Activated T-cell treated with anti-CD3 and anti-CD28 coated beads, Interleukin-2, amount 50 U/mL, for 72 hours (primary cell): ENCODE results near the gene KIRREL3. TPM values are rescaled to one million over a fixed set of nuclear protein-coding genes. Genes with fewer than 3 reads are reported as not detected.

Source experiments
- ATAC-seq, 2 donors: fragments of 150-1000 bp; cut with Tn5 transposase; replicated peaks in 1 of 2; 2 replicates each; pipeline ENCODE4 v1.10.0; 2021; ENCODE audit warnings: moderate library complexity in 2 of 2, mild to moderate bottlenecking in 1 of 2
- DNase-seq, 2 donors: peaks; one replicate each; pipeline ENCODE4 v3.0.0; 2021 to 2022; ENCODE audit warnings: mixed read lengths in 1 of 2
- H3K27ac Mint-ChIP-seq: one replicate; pipeline ENCODE4 v1.8.0; 2022; ENCODE audit warnings: mild to moderate bottlenecking, moderate library complexity, mixed read lengths
- H3K27me3 Mint-ChIP-seq: one replicate; pipeline ENCODE4 v1.8.0; 2022; ENCODE audit warnings: low read depth, mixed read lengths
- H3K36me3 Mint-ChIP-seq, 2 donors: one replicate each; pipeline ENCODE4 v1.8.0; 2022; ENCODE audit warnings: mixed read lengths in 2 of 2, mild to moderate bottlenecking in 1 of 2; ENCODE audit not compliant: insufficient read depth in 2 of 2
- H3K4me1 Mint-ChIP-seq: one replicate; pipeline ENCODE4 v1.8.0; 2022; ENCODE audit warnings: low read depth, mixed read lengths
- H3K4me3 Mint-ChIP-seq, 2 donors: one replicate each; pipeline ENCODE4 v1.8.0; 2022; ENCODE audit warnings: mild to moderate bottlenecking in 2 of 2, mixed read lengths in 2 of 2, moderate library complexity in 2 of 2
- H3K9me3 Mint-ChIP-seq, 2 donors: one replicate each; pipeline ENCODE4 v1.8.0; 2022; ENCODE audit warnings: mixed read lengths in 2 of 2
- total RNA-seq, 2 donors: library from RNA; stranded (reverse); gene quantifications; one replicate each; pipeline ENCODE4 v1.2.3, GENCODE V29; 2022

Gene KIRREL3
- total RNA-seq, 2 donors from 2014 or later = not detected

DNA sequence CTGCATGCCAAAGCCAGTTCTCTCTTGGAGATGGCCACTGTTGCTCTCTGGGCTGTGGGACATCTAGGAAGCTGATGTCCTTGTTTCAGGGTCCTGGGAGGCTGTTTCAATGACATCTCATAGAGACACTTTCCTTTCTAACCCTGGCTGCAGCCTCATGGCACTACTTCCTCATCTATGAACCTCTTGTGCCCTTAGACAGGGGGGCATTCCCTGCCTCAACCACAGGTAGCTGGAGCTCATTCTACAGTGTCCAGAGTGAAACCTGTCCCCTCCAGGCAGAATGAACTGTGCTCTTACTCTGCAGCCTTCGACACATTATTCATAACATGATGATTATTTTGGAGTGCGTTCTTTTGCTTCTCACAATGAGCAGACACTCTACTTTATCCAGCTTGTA is 335.9 kb downstream of the KIRREL3 start:
- H3K4me3 Mint-ChIP-seq = no peak overlapping the region

DNA sequence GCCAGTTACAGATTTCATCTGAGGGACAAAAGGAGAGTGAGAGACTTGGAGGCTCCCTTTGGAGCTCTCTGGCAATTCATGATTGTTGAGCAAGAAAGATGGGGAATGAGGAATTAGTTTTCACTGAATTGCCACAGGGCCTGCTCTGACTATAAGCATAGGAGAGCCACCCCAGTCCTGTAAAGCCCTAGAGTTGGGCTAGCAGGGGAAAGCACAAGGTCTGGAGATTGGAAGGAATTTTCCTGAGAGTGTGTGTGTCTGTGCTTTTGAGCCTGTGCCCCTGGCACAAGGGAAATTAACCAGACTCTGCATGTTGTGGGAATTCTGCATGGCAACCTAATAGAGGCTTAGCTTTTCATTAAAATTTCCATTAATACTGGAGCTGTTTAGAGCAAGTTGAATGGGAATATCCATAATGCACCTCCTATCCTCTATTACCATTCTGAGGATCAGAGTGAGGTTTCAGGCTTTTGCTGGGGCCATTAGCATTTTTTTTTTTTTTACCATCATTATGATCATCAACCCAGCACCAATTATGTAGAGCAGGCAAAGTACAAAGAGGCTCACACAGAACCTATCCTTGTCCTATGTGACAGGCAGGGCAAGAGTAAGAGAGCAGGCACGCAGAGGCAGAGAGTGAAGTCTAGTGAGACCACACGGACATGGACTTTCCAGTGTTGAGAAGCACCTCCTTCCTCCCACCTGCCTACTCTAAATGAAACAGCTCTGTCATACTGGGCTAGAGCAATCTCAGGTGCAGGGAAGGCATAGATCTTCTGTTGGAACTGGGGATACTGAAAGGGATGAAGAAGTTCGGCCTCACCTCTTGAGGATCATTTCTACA is 336.6 kb downstream of the KIRREL3 start:
- no peak overlapping the region for H3K4me3 Mint-ChIP-seq

More for the DNA sequence above, 335.9 kb downstream of the KIRREL3 start:
- peaks cover 13% of the 10 kb centered on the region for H3K27me3 Mint-ChIP-seq
- no peaks in the 10 kb centered on the region for H3K9me3 Mint-ChIP-seq
- DNase-seq (no peak), ATAC-seq (no peak)
- no peaks in the 10 kb centered on the region for H3K4me1 Mint-ChIP-seq
- H3K36me3 Mint-ChIP-seq = no peaks in the 10 kb centered on the region
- no peak overlapping the region for H3K27ac Mint-ChIP-seq

DNA sequence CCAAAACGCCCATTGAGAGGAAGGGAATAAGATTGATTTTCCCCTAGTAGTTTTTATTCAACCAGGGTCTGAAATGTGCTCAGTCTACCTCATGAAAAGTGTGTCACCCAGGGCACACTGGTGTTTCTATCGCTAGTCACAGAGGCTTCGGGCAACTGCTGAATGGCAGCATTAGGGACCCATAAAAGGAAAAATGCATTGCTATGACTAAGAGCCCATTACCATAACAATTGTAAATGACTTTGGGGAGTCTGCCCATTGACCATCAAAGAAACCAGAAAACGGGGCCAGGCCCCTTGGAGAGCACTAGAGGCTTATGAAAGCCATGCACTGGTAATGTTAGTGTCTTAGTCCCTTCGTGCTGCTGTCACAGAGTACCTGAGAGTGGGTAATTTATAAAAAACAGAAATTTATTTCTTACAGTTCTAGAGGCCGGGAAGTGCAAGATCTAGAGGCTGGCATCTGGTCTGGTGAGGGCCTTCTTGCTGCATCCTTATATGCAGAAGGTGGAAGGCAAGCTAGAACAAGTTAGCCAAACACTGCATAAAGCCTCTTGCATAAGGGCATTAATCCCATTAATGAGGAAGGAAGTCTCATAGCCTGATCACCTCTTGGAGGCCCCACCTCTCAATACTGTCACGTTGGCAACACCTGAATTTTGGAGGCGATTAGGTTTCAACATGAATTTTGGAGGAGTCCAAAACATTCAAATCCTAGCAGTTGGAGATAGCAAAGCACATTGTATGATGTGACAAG is 338.4 kb downstream of the KIRREL3 start:
- peaks cover 7% of the 10 kb centered on the region for H3K27me3 Mint-ChIP-seq
- DNase-seq = no peak
- no peaks in the 10 kb centered on the region for H3K4me1 Mint-ChIP-seq
- ATAC-seq = no peak
- H3K36me3 Mint-ChIP-seq = no peaks in the 10 kb centered on the region
- H3K4me3 Mint-ChIP-seq = no peak overlapping the region
- H3K27ac Mint-ChIP-seq = no peak overlapping the region
- no peaks in the 10 kb centered on the region for H3K9me3 Mint-ChIP-seq

More for the DNA sequence above, 336.6 kb downstream of the KIRREL3 start:
- H3K27ac Mint-ChIP-seq = no peak overlapping the region
- DNase-seq = no peak
- no peaks in the 10 kb centered on the region for H3K4me1 Mint-ChIP-seq
- no peak for ATAC-seq
- no peaks in the 10 kb centered on the region for H3K9me3 Mint-ChIP-seq
- no peaks in the 10 kb centered on the region for H3K36me3 Mint-ChIP-seq
- H3K27me3 Mint-ChIP-seq = peaks cover 10% of the 10 kb centered on the region

DNA sequence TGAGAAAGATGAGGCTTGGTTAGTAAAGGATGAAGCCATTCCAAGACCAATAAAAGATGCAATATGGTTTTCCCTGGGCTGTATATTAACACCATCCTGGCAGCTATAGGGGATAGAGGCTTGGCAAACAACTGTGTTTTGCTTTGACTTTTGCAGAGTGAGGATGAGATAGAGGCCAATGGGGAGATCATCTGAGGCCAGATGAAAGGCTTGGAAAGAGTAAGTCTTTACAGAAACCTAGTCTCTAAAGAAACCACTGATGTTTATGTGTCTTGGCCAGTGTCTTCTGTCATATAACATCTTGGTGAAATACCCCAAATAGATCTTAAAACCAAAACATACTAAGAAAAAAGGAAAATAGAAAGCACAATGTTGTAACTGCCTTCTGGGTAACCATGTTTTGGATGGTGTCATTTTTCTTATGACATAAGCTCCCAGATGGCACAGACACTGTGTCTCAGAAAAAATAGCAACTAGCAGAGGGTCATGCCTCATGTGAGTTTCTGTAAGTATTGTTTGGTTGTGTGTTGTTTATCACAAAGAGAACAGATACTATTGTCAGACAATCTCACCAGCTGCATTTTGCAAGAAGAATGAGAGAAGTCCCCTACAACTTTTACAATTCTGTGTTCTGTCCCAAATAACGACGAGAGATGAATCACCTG is 339.7 kb downstream of the KIRREL3 start:
- H3K4me1 Mint-ChIP-seq = no peaks in the 10 kb centered on the region
- DNase-seq = no peak
- no peak overlapping the region for H3K27ac Mint-ChIP-seq
- no peaks in the 10 kb centered on the region for H3K36me3 Mint-ChIP-seq
- no peak for ATAC-seq
- no peak overlapping the region for H3K4me3 Mint-ChIP-seq
- no peaks in the 10 kb centered on the region for H3K27me3 Mint-ChIP-seq
- no peaks in the 10 kb centered on the region for H3K9me3 Mint-ChIP-seq

DNA sequence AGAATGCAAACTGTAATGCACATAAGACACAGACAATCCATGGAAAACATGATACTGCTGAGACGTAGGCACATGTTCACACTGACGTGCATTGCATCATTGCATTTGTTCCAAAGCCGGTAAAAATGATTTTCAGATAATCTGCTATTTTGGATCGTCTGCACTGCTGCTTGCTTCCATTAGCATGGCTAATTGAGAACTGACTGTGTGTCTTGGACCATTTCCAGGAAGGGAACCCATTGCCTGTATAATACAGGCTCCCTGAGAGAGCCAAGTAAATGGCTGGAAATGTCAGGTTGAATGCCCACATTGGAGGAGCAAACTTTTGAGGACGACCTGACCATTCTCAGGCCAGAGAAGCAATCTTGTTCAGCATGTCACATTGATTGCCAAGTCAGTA is 340.2 kb downstream of the KIRREL3 start:
- H3K9me3 Mint-ChIP-seq = no peaks in the 10 kb centered on the region
- H3K36me3 Mint-ChIP-seq = no peaks in the 10 kb centered on the region
- ATAC-seq = no peak
- no peak overlapping the region for H3K4me3 Mint-ChIP-seq
- no peak overlapping the region for H3K27ac Mint-ChIP-seq
- H3K27me3 Mint-ChIP-seq = no peaks in the 10 kb centered on the region
- no peaks in the 10 kb centered on the region for H3K4me1 Mint-ChIP-seq
- DNase-seq = no peak

DNA sequence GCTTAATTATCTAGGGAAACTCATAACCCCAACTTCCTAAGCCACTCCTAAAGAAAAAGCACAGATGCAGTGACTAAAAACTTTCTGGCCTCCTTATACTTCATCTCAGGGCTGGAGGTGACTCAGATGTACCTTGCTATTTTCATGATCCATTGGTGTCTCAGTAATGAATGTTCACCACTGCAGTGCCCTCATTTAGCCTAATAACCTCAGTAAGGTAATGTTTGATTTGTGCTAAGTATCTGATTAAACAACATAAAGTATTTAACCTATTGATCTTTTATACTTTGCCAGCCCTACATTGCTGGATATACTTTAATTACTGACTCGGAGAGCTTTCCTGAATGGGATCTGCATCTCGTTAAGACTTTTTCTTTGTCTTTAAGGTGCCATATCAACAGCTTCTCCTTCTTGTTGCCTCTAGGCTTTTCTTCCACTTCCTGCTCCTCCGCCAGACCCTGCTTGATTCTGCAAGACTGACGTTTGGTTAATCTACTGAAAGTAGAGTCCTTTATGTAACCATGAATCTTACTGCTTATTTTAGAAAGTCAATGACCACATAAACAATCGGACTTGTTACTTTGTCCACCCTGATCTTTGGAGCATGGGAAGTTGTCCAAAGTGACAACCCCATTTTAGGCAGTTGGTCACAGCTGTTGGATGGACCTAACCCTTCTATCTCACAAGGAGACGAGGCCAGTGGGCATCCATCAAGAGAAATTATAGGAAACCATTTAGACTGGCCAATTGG is 342.1 kb downstream of the KIRREL3 start:
- Mint-ChIP-seq H3K4me1 (no peaks in the 10 kb centered on the region), H3K36me3 (no peaks in the 10 kb centered on the region), H3K27me3 (no peaks in the 10 kb centered on the region), H3K9me3 (no peaks in the 10 kb centered on the region), H3K27ac (no peak overlapping the region), H3K4me3 (no peak overlapping the region)
- DNase-seq (no peak), ATAC-seq (no peak)

DNA sequence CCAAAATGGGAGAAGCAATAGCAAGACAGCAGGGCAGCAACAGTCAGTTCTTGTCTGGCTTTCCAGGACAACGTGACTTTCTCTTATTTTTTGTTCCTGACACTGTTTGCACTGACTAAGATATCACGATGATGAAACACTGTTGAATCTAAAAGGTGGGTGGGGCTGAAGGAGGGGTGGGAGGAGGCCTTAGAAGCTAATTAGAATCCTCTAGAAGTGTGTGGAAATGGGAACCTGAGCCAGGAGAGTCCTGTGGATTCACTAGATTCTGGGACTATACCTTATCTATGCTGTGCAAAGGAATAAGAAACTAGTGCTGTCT is 344.8 kb downstream of the KIRREL3 start:
- H3K27ac Mint-ChIP-seq = no peak overlapping the region
- H3K27me3 Mint-ChIP-seq = no peaks in the 10 kb centered on the region
- ATAC-seq = no peak

DNA sequence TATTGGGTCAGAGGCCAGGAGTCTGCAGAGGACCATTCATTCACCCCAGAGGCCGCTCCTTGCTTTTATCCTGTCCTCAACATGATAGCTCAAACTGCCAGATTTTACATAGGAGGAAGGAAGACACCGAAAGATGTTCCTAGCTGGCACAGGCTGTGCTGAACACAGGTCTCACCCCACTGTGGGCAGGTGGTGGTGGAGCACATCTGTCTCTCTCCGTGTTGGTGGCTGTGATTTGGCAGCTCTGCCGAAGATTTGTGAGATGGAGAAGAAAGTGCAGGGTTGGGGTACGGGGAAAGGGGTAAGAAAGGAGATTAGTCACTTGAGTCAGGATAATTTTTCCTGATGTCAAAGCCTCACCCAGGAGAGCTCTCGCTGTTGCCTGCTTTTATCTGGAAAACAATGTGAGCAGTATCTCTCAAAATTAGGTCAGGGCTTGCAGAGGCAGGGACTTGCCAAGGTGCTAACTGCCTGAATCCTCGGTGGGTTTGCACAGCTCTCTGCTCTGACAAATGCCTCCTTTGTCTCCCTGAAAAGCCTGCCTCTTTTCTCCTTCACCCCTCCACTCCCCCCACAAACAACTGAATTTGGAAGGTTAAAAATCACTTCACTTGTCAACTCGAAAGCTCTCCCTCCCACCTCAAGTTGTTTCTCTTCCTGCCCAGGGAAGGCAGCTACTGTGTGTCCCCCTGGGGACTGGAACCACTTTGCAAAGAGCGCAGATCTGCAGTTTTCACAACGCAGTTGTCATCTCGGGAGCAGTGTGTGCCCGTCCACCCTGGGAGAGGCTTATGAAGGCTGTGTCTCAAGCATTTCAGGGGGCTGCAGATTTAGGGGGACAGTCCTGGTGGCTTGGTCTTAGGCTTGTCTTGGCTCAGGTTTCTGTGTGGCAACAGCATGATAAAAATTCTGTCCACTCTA is 345.4 kb downstream of the KIRREL3 start:
- H3K27ac Mint-ChIP-seq = no peak overlapping the region
- H3K27me3 Mint-ChIP-seq = no peaks in the 10 kb centered on the region
- DNase-seq = no peak
- no peak for ATAC-seq
- H3K36me3 Mint-ChIP-seq = no peaks in the 10 kb centered on the region
- H3K4me1 Mint-ChIP-seq = no peaks in the 10 kb centered on the region
- H3K4me3 Mint-ChIP-seq = no peak overlapping the region
- H3K9me3 Mint-ChIP-seq = no peaks in the 10 kb centered on the region

More for the DNA sequence above, 344.8 kb downstream of the KIRREL3 start:
- H3K9me3 Mint-ChIP-seq = no peaks in the 10 kb centered on the region
- H3K4me1 Mint-ChIP-seq = no peaks in the 10 kb centered on the region
- H3K36me3 Mint-ChIP-seq = no peaks in the 10 kb centered on the region
- DNase-seq = no peak
- H3K4me3 Mint-ChIP-seq = no peak overlapping the region

DNA sequence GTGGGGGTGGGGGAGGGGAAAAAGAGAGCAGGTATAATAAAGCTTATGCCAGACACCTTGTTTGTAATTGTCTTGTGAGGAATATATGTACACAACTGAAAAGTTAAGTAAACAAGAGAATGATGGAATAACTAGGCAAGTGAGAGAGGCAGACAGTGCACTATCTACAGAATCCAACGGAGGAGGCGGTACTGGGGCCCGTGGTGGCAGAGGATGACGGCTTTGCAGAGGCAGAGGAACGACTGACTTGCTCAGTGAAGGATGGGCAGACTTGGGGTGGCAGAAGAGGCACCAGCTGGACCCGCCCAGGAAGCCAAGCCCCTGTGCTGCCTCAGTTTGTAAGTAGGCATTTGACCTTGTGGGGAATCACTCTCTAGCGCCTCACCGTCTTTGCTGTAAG is 347.5 kb downstream of the KIRREL3 start:
- no peak overlapping the region for H3K27ac Mint-ChIP-seq

DNA sequence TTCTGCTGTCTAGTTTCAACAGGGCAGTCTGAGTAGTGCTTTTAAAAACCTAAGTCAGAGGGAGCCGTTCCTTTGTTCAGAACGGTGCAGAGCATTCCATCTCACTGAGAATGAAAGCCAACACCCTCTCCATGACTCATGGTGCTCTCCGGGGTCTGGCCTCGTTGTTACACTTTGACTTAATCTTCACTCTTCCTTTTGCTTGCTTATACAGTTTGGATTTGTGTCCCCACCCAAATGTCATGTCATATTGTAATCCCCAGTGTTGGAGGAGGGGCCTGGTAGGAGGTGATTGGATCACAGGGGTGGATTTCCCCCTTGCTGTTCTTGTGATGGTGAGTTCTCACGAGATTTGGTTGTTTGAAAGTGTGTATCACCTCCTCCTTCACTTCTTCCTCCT is 352.8 kb downstream of the KIRREL3 start:
- ATAC-seq = no peak
- no peak for DNase-seq
- no peaks in the 10 kb centered on the region for H3K36me3 Mint-ChIP-seq
- no peaks in the 10 kb centered on the region for H3K9me3 Mint-ChIP-seq
- H3K27me3 Mint-ChIP-seq = no peaks in the 10 kb centered on the region
- H3K4me3 Mint-ChIP-seq = no peak overlapping the region
- H3K4me1 Mint-ChIP-seq = no peaks in the 10 kb centered on the region
- H3K27ac Mint-ChIP-seq = no peak overlapping the region

More for the DNA sequence above, 347.5 kb downstream of the KIRREL3 start:
- Mint-ChIP-seq H3K9me3 (no peaks in the 10 kb centered on the region), H3K4me3 (no peak overlapping the region), H3K4me1 (no peaks in the 10 kb centered on the region), H3K36me3 (no peaks in the 10 kb centered on the region), H3K27me3 (no peaks in the 10 kb centered on the region)
- ATAC-seq (no peak), DNase-seq (no peak)

DNA sequence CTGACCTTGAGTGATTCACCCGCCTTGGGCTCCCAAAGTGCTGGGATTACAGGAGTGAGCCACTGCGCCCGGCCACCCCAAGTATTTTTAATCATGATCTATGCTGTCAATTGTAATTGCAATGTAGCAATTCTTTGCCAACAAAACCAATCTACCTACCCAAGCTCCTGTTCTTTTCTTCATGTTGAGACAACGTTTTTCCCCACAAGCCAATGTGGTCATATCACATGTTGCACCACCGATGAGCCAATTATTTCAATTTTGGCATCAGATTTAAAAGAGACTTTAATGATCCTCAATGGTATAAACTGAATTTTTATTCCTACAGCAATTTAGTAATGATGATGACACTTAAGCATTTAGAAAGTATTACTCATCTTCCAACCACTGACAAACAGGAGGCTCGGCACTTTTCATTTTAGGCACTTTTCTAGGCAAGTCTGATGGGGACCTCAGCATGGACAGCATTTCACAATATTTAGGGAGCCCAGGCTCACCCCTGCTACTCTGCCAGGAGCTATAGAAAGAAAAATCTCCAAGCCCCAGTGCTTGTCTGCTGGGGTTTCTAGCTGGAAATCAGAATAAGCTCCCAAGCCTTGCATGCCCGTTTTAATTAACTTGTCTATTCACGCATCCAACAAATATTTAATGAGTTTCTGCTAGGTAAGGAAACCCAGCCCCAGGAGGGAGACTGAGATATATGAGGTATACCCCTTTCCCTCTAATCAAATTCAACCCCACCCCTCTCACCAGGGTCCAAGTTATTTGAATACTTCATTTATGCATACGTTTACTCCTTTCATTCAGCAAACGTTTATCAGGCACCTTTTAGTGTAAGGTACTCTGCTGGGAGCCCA is 353.6 kb downstream of the KIRREL3 start:
- H3K27me3 Mint-ChIP-seq = no peaks in the 10 kb centered on the region
- no peak overlapping the region for H3K4me3 Mint-ChIP-seq
- no peak for ATAC-seq
- H3K27ac Mint-ChIP-seq = no peak overlapping the region
- no peaks in the 10 kb centered on the region for H3K4me1 Mint-ChIP-seq
- no peaks in the 10 kb centered on the region for H3K9me3 Mint-ChIP-seq
- no peaks in the 10 kb centered on the region for H3K36me3 Mint-ChIP-seq
- no peak for DNase-seq
